Measurements from ENCODE around the gene LMF1. TPM values are rescaled to one million over a fixed set of nuclear protein-coding genes. Genes with fewer than 3 reads are reported as not detected.

Gene LMF1
- total and polyA plus RNA-seq, 2 of the 8 experiments (the other 6 are each of a cell fraction or from before 2014, with no cell fraction given): 3.5 to 9.1 TPM

DNA sequence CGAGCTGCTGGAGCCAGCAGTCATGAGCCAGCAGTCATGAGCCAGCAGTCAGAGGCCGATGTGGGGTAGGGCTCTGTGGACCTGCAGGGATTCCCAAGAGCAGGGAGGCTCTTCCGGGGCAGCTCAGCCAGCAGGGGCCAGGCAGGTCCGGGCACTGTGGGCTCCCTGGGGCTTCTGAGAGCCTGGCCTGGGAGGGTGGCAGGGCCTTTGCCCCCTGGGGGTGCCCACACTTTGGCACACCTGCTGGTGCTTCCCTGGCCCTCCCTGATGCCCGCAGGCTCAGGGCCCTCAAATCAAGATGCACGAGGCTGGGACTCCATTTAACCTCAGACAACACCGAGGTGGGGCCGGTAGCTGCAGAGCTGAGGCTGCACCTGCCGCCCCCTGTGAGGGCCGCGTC lies 28.9 kb upstream of the LMF1 start (continued):
- TF ChIP-seq CHD7 (IDR thresholded peaks at IDR 0.05; ENCODE audit: insufficient replicate concordance, low read length) (no peak), MAX (IDR thresholded peaks at IDR 0.05) (no peak), SP2 (IDR thresholded peaks at IDR 0.05; ENCODE audit: low read length) (no peak), MAFK (IDR thresholded peaks at IDR 0.05; ENCODE audit: low read depth, low read length) (no peak)

All from H1 (cell line).